Measurements from ENCODE around the gene BCL11B.

The BCL11B gene

GRCh38 chr14:99287269-99287942 lies 15.4 kb upstream of the BCL11B start:
- no peak for TF ChIP-seq CTCF (IDR thresholded peaks at IDR 0.05; ENCODE audit: insufficient read depth, low read depth, low read length, missing control alignments)
- peak overlapping the region; percentile 53 for H3K4me3 ChIP-seq (ENCODE audit: low read depth, low read length)
- DNase-seq (ENCODE audit: low read depth) = peak; percentile 83

- DNase-seq (ENCODE audit: low read depth) = peak; percentile 65
- H3K4me3 ChIP-seq (ENCODE audit: low read depth, low read length) = peak overlapping the region; percentile 53
- no peak for TF ChIP-seq CTCF (IDR thresholded peaks at IDR 0.05; ENCODE audit: insufficient read depth, low read depth, low read length, missing control alignments)
Observed at GRCh38 chr14:99286761-99287160, 14.8 kb upstream of the BCL11B start.

GRCh38 chr14:99284254-99285004 lies 12.4 kb upstream of the BCL11B start:
- no peak for TF ChIP-seq CTCF (IDR thresholded peaks at IDR 0.05; ENCODE audit: insufficient read depth, low read depth, low read length, missing control alignments)
- DNase-seq (ENCODE audit: low read depth) = no peak
- H3K4me3 ChIP-seq (ENCODE audit: low read depth, low read length) = no peak overlapping the region

- no peak for DNase-seq (ENCODE audit: low read depth)
- H3K4me3 ChIP-seq (ENCODE audit: low read depth, low read length) = no peak overlapping the region
- TF ChIP-seq CTCF (IDR thresholded peaks at IDR 0.05; ENCODE audit: insufficient read depth, low read depth, low read length, missing control alignments) = no peak
Observed at GRCh38 chr14:99282261-99283050, 10.5 kb upstream of the BCL11B start.

GRCh38 chr14:99281396-99281795 lies 9.4 kb upstream of the BCL11B start:
- no peak for TF ChIP-seq CTCF (IDR thresholded peaks at IDR 0.05; ENCODE audit: insufficient read depth, low read depth, low read length, missing control alignments)
- H3K4me3 ChIP-seq (ENCODE audit: low read depth, low read length) = no peak overlapping the region
- no peak for DNase-seq (ENCODE audit: low read depth)

GRCh38 chr14:99280852-99281251 lies 8.9 kb upstream of the BCL11B start:
- H3K4me3 ChIP-seq (ENCODE audit: low read depth, low read length) = no peak overlapping the region
- no peak for TF ChIP-seq CTCF (IDR thresholded peaks at IDR 0.05; ENCODE audit: insufficient read depth, low read depth, low read length, missing control alignments)
- no peak for DNase-seq (ENCODE audit: low read depth)
